Glutamatergic neuron (in vitro differentiated cells): ENCODE data around the gene FAM210A. TPM values are rescaled to one million over a fixed set of nuclear protein-coding genes. Genes with fewer than 3 reads are reported as not detected.

Experiments used
- DNase-seq: peaks from one replicate; pipeline ENCODE4 v3.0.0; 2022
- H3K27ac Mint-ChIP-seq: one replicate; pipeline ENCODE4 v1.8.0; 2020; ENCODE audit warnings: mild to moderate bottlenecking, mixed read lengths, inconsistent platforms; ENCODE audit not compliant: unreplicated experiment
- H3K27me3 Mint-ChIP-seq: one replicate; pipeline ENCODE4 v1.8.0; 2020; ENCODE audit warnings: mild to moderate bottlenecking, moderate library complexity, mixed read lengths, inconsistent platforms; ENCODE audit not compliant: unreplicated experiment
- H3K36me3 Mint-ChIP-seq: one replicate; pipeline ENCODE4 v1.8.0; 2020; ENCODE audit warnings: mild to moderate bottlenecking, mixed read lengths, inconsistent platforms; ENCODE audit not compliant: unreplicated experiment
- H3K4me1 Mint-ChIP-seq: one replicate; pipeline ENCODE4 v1.8.0; 2020; ENCODE audit warnings: mild to moderate bottlenecking, low read depth, mixed read lengths, inconsistent platforms; ENCODE audit not compliant: unreplicated experiment
- H3K4me3 Mint-ChIP-seq: one replicate; pipeline ENCODE4 v1.8.0; 2020; ENCODE audit warnings: mild to moderate bottlenecking, mixed read lengths, inconsistent platforms; ENCODE audit not compliant: unreplicated experiment
- H3K9me3 Mint-ChIP-seq: one replicate; pipeline ENCODE4 v1.8.0; 2020; ENCODE audit warnings: mild to moderate bottlenecking, moderate library complexity, mixed read lengths, inconsistent platforms; ENCODE audit not compliant: unreplicated experiment
- CTCF ChIP-seq: fragments of 200-600 bp; sonication (generic); IDR thresholded peaks from one replicate; pipeline ENCODE4 v1.5.0; 2021; ENCODE audit not compliant: partially characterized antibody, unreplicated experiment
- long read RNA-seq: library from polyadenylated mRNA; unstranded; transcript quantifications from one replicate; pipeline ENCODE4 v2.0.0, GENCODE V29; 2020; ENCODE audit not compliant: unreplicated experiment
- total RNA-seq: library from RNA; stranded (reverse); fragmentation: NEBNext Ultra II Directional; extraction: Animal tissue kit (Norgen Biotek cat#: 25700); gene quantifications from one replicate; pipeline ENCODE4 v1.2.1, GENCODE V29; 2021; ENCODE audit not compliant: unreplicated experiment

FAM210A gene
- total RNA-seq, result 7.9 TPM
- long read RNA-seq, result 0 reads

DNA sequence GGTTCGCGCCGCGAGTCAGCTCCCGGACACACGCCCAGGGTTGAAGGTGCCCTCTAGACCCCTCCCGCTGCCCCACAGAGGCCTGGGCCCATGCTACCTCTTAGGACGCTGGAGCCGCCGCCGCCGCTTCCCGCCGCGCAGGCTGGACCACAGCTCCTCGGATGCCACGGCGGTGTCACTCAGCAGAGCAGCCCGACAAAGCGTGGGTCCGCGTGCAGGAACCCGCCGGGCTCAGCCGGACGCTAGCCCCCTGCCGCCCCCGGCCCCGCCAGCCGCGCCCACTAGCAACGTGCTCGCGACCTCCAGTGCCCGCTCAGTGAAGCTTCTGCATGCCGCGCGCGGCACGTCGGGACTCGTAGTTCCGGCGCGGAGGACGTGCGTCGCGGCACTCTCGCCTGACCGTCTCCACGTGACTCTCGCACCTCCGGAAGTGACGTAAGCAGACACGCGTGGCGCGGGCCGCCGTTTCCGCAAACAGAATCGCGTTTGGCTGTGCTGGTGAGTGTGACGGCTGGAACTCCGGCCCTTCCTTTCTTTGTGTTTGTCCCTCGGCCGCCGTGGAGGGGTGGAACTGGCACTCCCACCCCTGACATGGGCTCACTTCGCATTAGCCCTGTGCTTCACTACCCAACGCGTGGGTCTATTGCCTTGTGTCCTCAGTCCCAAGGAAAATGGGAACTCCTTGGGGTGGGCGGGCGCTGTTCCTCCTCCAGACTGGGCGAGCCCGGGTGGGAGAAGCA is at the start of gene FAM210A, which contains the start of gene RNMT:
Gene FAM210A (minus strand): TSS at position 327 of the 740 bp plus-strand sequence. CDS start 44,481 bp downstream, outside the sequence.
Gene RNMT (plus strand): TSS at position 442 of the 740 bp plus-strand sequence. CDS start 4,845 bp downstream, outside the sequence.
- no peaks in the 10 kb centered on the region for H3K36me3 Mint-ChIP-seq
- peaks cover 4% of the 10 kb centered on the region for H3K9me3 Mint-ChIP-seq
- peaks cover 8% of the 10 kb centered on the region for H3K4me1 Mint-ChIP-seq
- TF ChIP-seq CTCF, result no peak
- H3K27me3 Mint-ChIP-seq, result peaks cover 5% of the 10 kb centered on the region
- H3K27ac Mint-ChIP-seq, result peak within 1 kb of the TSS; percentile 64
- H3K4me3 Mint-ChIP-seq, result peak within 1 kb of the TSS; percentile 96
- peak; percentile 95 for DNase-seq

- TF ChIP-seq CTCF, result no peak
- no peak for DNase-seq
- Mint-ChIP-seq H3K27me3 (no peaks in the 10 kb centered on the region), H3K36me3 (peaks cover 6% of the 10 kb centered on the region), H3K4me3 (no peak overlapping the region), H3K9me3 (no peaks in the 10 kb centered on the region), H3K4me1 (no peaks in the 10 kb centered on the region), H3K27ac (no peak overlapping the region)
Measured at GRCh38 chr18:13775058-13775457, 48.7 kb upstream of the FAM210A start.

- Mint-ChIP-seq H3K9me3 (peaks cover 12% of the 10 kb centered on the region), H3K4me3 (no peak overlapping the region), H3K27me3 (peaks cover 2% of the 10 kb centered on the region), H3K4me1 (no peaks in the 10 kb centered on the region), H3K27ac (no peak overlapping the region), H3K36me3 (peaks cover 37% of the 10 kb centered on the region)
- TF ChIP-seq CTCF, result no peak
- DNase-seq, result no peak
Measured at GRCh38 chr18:13762690-13763439, 36.5 kb upstream of the FAM210A start.

GRCh38 chr18:13760047-13760446 is 33.7 kb upstream of the FAM210A start:
- H3K36me3 Mint-ChIP-seq, result peaks cover 29% of the 10 kb centered on the region
- H3K27ac Mint-ChIP-seq, result no peak overlapping the region
- H3K9me3 Mint-ChIP-seq, result peaks cover 4% of the 10 kb centered on the region
- H3K4me3 Mint-ChIP-seq, result no peak overlapping the region
- DNase-seq, result no peak
- no peaks in the 10 kb centered on the region for H3K4me1 Mint-ChIP-seq
- no peak for TF ChIP-seq CTCF
- H3K27me3 Mint-ChIP-seq, result no peaks in the 10 kb centered on the region
